ENCODE results near the gene FKBP5. TPM values are rescaled to one million over a fixed set of nuclear protein-coding genes. Genes with fewer than 3 reads are reported as not detected.
A peak's percentile ranks its signal among the peaks of the same experiment; 100 is the strongest.
"Not testable (repeated sequence)": the region's sequence is repeated elsewhere in the genome, so short reads cannot be mapped to it uniquely, and the experiment has no call there.

The FKBP5 gene
- 56.8 TPM for polyA plus RNA-seq (2013, experiment 1 of 4)
- polyA plus RNA-seq (2013, experiment 2 of 4) = 46.7 TPM
- polyA plus RNA-seq (2013, experiment 3 of 4) = 33.4 TPM
- polyA plus RNA-seq (2013, experiment 4 of 4) = 34.6 TPM

DNA sequence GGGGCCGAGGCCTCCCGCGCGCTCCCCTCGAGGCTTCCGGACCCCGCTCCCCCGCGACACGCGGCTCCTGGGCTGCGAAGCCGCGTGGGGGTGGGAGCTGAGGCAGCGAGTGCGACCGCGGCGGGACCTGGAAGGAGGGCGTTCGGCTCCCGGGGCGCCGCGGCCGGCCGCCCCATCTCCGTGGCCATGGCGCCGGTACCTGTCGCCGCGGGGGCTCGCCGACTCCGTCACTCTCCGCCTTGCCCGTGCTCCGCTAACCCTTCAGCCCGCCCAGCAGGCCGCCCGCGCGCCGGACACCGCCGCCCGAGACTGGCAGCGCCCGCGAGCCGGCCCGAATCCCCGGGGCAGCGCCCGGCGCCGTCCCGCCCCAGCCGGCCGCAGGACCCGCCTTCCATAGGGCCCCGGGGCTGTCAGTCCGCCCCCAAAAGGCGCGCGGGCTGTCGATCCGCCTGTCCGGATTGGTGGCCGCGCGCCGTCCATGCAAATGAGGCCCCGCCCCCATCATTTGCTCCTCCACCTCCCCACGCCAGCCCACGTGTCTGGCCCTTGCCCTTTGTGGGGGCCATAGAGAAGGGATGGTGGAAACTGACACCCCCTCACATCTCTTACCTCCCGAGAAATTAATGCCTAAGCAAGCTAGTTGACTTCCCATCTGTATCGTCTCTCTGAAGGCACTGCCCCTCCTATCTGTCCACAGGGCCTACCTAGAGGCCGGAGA is at the start of gene FKBP5:
Gene FKBP5 (minus strand): TSS at position 311 of the 718 bp plus-strand sequence. CDS start 46,091 bp downstream, outside the sequence.
- Histone ChIP-seq H3K4me3 (ENCODE audit: insufficient read depth, low read depth, low read length) (peak within 1 kb of the TSS; percentile 64), H3K27me3 (ENCODE audit: control insufficient read depth, insufficient read depth, low read length, poor library complexity, severe bottlenecking) (no peaks in the 10 kb centered on the region), H3K27ac (ENCODE audit: insufficient read depth, low read depth, low read length, poor library complexity, severe bottlenecking) (peak within 1 kb of the TSS; percentile 67), H3K4me1 (ENCODE audit: control insufficient read depth, insufficient read depth, low read length) (peaks cover 4% of the 10 kb centered on the region), H3K9me3 (ENCODE audit: control insufficient read depth, low read length) (no peaks in the 10 kb centered on the region), H3K36me3 (ENCODE audit: control insufficient read depth, insufficient read depth, low read length) (no peaks in the 10 kb centered on the region)
- WGBS, 2 experiments = 1% methylated on average over 80 of the region's 80 CpGs

DNA sequence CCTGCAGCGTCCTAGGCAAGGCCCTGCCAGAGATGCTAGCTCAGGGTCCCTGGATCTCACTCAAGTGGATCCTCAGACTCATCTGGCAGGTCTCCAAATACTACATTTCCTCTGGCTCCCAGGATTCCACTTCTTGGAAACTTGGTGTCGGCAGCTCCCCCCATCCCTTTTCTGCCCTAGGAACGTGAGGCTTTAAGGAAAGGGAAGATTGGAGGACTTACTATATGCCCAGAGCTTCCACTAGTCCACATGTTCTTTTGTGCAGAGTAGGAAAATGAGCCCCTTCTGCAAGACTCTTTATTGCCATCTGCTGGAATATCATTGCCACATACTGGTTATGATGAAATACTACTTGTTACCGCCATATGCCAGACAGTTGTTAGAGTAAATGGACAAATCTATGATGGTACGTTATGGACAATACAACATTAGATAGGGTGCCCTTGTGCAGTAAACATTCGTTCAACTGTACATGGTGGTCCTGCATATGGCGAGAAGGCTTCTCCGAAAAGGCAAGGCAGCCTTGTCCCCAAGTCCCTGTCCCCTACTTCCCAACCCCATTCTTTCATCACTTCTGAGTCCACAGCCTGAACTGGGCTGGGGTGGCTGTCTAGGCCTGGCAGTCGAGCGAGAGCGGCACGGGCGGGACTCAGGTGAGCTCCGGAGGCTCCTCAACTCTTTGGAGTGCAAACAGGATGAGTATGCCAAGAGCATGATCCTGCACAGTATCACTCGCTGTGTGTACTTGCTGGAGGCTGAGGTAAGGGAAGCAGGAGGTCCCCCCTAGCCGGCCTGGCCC is 48.9 kb upstream of the FKBP5 start:
- 92 to 95% methylated on average over 16 of the region's 16 CpGs for WGBS, 2 experiments
- Histone ChIP-seq H3K9me3 (ENCODE audit: control insufficient read depth, low read length) (no peaks in the 10 kb centered on the region), H3K36me3 (ENCODE audit: control insufficient read depth, insufficient read depth, low read length) (no peaks in the 10 kb centered on the region), H3K27me3 (ENCODE audit: control insufficient read depth, insufficient read depth, low read length, poor library complexity, severe bottlenecking) (no peaks in the 10 kb centered on the region), H3K4me3 (ENCODE audit: insufficient read depth, low read depth, low read length) (no peak overlapping the region), H3K27ac (ENCODE audit: insufficient read depth, low read depth, low read length, poor library complexity, severe bottlenecking) (no peak overlapping the region), H3K4me1 (ENCODE audit: control insufficient read depth, insufficient read depth, low read length) (peaks cover 36% of the 10 kb centered on the region)

DNA sequence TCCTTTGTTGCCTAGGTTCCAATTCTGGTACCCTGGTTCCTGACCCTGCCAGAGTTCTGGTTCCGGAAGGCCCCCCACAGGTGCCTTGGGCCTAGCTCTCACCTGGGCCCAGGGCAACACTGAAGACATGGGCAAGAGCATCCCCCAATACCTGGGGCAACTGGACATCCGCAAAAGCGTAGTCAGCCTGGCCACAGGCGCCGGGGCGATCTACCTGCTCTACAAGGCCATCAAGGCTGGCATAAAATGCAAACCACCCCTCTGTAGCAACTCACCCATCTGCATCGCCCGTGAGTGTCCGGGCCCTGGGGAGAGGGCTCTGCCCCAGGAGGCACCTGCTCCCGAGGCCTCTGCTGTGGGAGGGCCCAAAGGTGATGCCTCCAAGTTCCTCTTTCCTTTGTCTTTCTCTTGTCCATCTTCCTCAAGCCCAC is 48.3 kb upstream of the FKBP5 start, which contains the start of gene ARMC12:
Gene ARMC12 (plus strand): TSS at position 51 of the 431 bp plus-strand sequence. CDS start 77 bp downstream, at position 128.
- Histone ChIP-seq H3K36me3 (ENCODE audit: control insufficient read depth, insufficient read depth, low read length) (no peaks in the 10 kb centered on the region), H3K4me1 (ENCODE audit: control insufficient read depth, insufficient read depth, low read length) (peaks cover 41% of the 10 kb centered on the region), H3K9me3 (ENCODE audit: control insufficient read depth, low read length) (no peaks in the 10 kb centered on the region), H3K27me3 (ENCODE audit: control insufficient read depth, insufficient read depth, low read length, poor library complexity, severe bottlenecking) (no peaks in the 10 kb centered on the region), H3K27ac (ENCODE audit: insufficient read depth, low read depth, low read length, poor library complexity, severe bottlenecking) (no peak within 1 kb of the TSS), H3K4me3 (ENCODE audit: insufficient read depth, low read depth, low read length) (no peak within 1 kb of the TSS)
- 93 to 96% methylated on average over 10 of the region's 10 CpGs for WGBS, 2 experiments

DNA sequence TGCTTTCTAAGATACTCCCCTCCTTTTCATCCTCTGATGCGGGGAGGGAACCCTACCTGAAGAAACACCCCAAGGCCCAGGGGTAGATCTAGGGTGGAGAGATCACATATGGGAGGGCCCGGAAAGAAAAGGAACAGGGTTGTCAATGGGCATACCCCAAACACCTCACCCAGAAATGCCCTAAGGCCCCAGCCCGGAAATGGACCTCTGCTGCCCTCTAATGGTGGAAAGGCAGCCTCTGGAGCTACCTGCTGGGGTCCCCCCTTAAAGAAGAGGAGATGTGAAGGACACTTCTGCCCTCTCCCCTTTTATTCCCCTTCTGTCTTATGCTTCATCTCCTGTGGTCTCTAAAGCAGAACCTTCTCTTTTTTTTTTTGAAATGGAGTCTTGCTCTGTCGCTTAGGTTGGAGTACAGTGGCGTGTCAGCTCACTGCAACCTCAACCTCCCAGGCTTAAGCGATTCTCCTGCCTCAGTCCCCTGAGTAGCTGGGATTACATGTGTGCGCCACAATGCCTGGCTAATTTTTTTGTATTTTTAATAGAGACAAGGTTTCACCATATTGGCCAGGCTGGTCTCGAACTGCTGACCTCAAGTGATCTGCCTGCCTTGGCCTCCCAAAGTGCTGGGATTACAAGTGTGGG is 47.7 kb upstream of the FKBP5 start:
- no peak overlapping the region for H3K4me3 ChIP-seq (ENCODE audit: insufficient read depth, low read depth, low read length)
- H3K27me3 ChIP-seq (ENCODE audit: control insufficient read depth, insufficient read depth, low read length, poor library complexity, severe bottlenecking) = no peaks in the 10 kb centered on the region
- H3K4me1 ChIP-seq (ENCODE audit: control insufficient read depth, insufficient read depth, low read length) = peaks cover 41% of the 10 kb centered on the region
- H3K27ac ChIP-seq (ENCODE audit: insufficient read depth, low read depth, low read length, poor library complexity, severe bottlenecking) = no peak overlapping the region
- H3K9me3 ChIP-seq (ENCODE audit: control insufficient read depth, low read length) = no peaks in the 10 kb centered on the region
- 65 to 68% methylated on average over 8 of the region's 8 CpGs for WGBS, 2 experiments
- H3K36me3 ChIP-seq (ENCODE audit: control insufficient read depth, insufficient read depth, low read length) = no peaks in the 10 kb centered on the region

DNA sequence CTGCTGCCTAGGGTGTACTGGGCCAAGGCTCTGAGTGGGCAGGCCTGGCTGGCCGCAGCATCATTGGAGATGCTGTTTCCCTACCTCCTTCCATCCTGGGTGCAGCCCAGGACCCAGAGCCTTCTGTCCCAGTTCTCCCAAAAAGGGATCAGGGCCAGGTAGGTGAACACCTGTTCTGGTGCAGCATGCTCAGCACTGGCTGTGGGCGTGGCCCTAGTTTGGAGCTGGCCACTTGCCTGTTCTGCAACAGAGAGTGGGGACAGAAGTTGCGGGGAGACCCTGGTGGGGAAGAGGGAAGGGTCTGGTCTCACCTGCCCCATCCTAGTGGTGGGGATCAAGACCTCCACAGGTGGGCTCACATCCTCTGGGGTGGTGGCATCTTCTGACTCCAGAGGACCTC is 46.7 kb upstream of the FKBP5 start:
- WGBS, 2 experiments = 95 to 96% methylated on average over 3 of the region's 3 CpGs
- no peak overlapping the region for H3K4me3 ChIP-seq (ENCODE audit: insufficient read depth, low read depth, low read length)
- no peaks in the 10 kb centered on the region for H3K9me3 ChIP-seq (ENCODE audit: control insufficient read depth, low read length)
- H3K36me3 ChIP-seq (ENCODE audit: control insufficient read depth, insufficient read depth, low read length) = no peaks in the 10 kb centered on the region
- peaks cover 33% of the 10 kb centered on the region for H3K4me1 ChIP-seq (ENCODE audit: control insufficient read depth, insufficient read depth, low read length)
- no peaks in the 10 kb centered on the region for H3K27me3 ChIP-seq (ENCODE audit: control insufficient read depth, insufficient read depth, low read length, poor library complexity, severe bottlenecking)
- no peak overlapping the region for H3K27ac ChIP-seq (ENCODE audit: insufficient read depth, low read depth, low read length, poor library complexity, severe bottlenecking)

DNA sequence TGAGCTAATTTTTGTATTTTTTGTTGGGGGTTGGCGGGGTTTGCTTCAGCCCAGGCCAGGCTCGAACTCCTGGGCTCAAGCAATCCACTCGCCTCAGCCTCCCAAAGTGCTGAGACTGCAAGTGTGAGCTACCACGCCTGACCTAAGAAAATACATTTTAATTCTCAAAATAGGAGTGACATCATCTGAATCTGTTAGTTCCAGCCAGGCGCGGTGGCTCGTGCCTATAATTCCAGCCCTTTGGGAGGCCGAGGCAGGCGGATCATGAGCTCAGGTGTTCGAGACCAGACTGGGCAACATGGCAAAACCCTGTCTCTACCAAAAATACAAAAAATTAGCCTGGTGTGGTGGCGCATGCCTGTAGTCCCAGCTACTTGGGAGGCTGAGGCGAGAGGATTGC is 45.6 kb upstream of the FKBP5 start:
- not testable (repeated sequence) for H3K27me3 ChIP-seq (ENCODE audit: control insufficient read depth, insufficient read depth, low read length, poor library complexity, severe bottlenecking); H3K9me3 ChIP-seq (ENCODE audit: control insufficient read depth, low read length); H3K27ac ChIP-seq (ENCODE audit: insufficient read depth, low read depth, low read length, poor library complexity, severe bottlenecking); H3K36me3 ChIP-seq (ENCODE audit: control insufficient read depth, insufficient read depth, low read length); H3K4me3 ChIP-seq (ENCODE audit: insufficient read depth, low read depth, low read length)
- 93% methylated on average over 12 of the region's 12 CpGs for WGBS, 2 experiments
- peaks cover 35% of the 10 kb centered on the region for H3K4me1 ChIP-seq (ENCODE audit: control insufficient read depth, insufficient read depth, low read length)

DNA sequence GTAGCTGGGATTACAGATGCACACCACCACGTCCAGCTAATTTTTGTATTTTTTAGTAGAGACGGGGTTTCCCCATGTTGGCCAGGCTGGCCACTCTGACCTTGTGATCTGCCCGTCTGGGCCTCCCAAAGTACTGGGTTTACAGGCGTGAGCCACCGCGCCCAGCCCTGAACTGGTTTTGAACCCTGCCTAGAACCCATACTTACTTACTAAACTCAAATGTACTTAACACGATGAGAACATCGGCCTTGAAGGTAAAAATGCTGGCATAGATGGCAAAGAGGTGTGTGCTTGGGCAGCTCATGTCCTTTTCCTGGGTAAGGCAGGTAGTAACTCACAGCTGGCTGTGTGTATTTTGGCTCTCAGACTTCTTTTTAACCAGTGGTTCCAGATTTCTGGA is 44.9 kb upstream of the FKBP5 start:
- Histone ChIP-seq H3K27ac (ENCODE audit: insufficient read depth, low read depth, low read length, poor library complexity, severe bottlenecking) (no peak overlapping the region), H3K4me3 (ENCODE audit: insufficient read depth, low read depth, low read length) (no peak overlapping the region), H3K9me3 (ENCODE audit: control insufficient read depth, low read length) (no peaks in the 10 kb centered on the region), H3K36me3 (ENCODE audit: control insufficient read depth, insufficient read depth, low read length) (no peaks in the 10 kb centered on the region), H3K27me3 (ENCODE audit: control insufficient read depth, insufficient read depth, low read length, poor library complexity, severe bottlenecking) (no peaks in the 10 kb centered on the region), H3K4me1 (ENCODE audit: control insufficient read depth, insufficient read depth, low read length) (peaks cover 35% of the 10 kb centered on the region)
- 94 to 96% methylated on average over 8 of the region's 8 CpGs for WGBS, 2 experiments

DNA sequence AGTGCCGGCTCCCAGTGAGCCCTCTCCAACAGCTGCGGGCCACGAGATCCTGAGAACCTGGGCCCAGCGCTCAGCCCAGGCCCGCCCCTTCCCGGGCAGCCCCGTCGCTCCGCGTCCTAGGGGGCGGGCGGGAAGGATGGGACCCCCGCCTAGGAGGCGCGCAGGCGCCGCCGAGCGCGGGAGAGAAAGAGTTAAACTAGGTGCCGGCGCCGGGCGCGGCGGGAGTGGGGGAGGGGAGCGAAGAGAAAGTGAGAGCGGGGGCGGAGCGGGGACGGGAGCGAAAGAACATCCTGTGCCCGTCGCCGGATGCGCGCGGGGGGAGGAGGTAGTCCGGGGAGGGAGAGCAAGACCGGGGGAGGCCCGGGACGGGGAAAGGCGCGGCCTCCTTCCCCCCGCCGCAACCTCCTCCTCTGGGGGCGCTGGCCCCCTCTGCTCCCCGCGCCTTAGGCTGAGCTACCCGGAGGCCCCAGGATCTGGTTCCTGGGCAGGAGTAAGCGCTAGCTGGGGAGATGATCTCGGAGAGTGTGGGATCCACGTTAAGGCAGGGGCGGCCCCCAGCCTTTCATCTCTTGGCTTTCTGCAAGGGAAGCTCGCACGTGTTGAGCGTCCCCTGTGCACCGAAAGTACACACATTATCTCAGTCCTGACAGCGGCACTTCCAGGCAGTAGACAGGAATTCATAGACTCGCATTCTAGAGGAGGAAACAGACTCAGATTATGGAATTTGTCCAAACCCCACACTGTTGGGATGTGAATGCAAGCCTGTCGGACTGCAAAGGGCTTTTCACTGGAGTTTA is 43.2 kb upstream of the FKBP5 start:
- Histone ChIP-seq H3K36me3 (ENCODE audit: control insufficient read depth, insufficient read depth, low read length) (no peaks in the 10 kb centered on the region), H3K4me1 (ENCODE audit: control insufficient read depth, insufficient read depth, low read length) (peaks cover 40% of the 10 kb centered on the region), H3K4me3 (ENCODE audit: insufficient read depth, low read depth, low read length) (peak overlapping the region; percentile 75), H3K27me3 (ENCODE audit: control insufficient read depth, insufficient read depth, low read length, poor library complexity, severe bottlenecking) (no peaks in the 10 kb centered on the region), H3K27ac (ENCODE audit: insufficient read depth, low read depth, low read length, poor library complexity, severe bottlenecking) (peak overlapping the region; percentile 97), H3K9me3 (ENCODE audit: control insufficient read depth, low read length) (no peaks in the 10 kb centered on the region)
- WGBS, 2 experiments = 1 to 2% methylated on average over 61 of the region's 61 CpGs

DNA sequence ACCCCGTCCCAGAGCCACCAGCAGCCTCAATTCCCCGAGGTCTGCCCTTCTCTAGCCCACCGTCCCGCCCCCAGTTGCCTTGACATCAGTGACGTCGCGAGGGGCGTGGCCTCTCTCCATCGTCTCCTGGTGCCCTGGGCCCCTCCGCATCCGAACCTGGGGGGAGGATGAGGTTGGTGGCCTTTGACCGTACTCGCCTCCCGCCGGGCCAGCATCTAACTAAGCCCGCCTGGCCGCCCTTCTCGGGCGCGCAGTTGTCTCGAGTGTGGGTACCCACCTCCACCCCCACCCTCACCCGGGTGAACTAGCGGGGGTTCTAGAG is 42.7 kb upstream of the FKBP5 start:
- Histone ChIP-seq H3K4me3 (ENCODE audit: insufficient read depth, low read depth, low read length) (peak overlapping the region; percentile 75), H3K4me1 (ENCODE audit: control insufficient read depth, insufficient read depth, low read length) (peaks cover 46% of the 10 kb centered on the region)
- 0% methylated on average over 22 to 23 of the region's 23 CpGs for WGBS, 2 experiments

More for the DNA sequence above, 42.7 kb upstream of the FKBP5 start:
- no peaks in the 10 kb centered on the region for H3K9me3 ChIP-seq (ENCODE audit: control insufficient read depth, low read length)
- H3K27ac ChIP-seq (ENCODE audit: insufficient read depth, low read depth, low read length, poor library complexity, severe bottlenecking) = peak overlapping the region; percentile 97
- no peaks in the 10 kb centered on the region for H3K36me3 ChIP-seq (ENCODE audit: control insufficient read depth, insufficient read depth, low read length)
- no peaks in the 10 kb centered on the region for H3K27me3 ChIP-seq (ENCODE audit: control insufficient read depth, insufficient read depth, low read length, poor library complexity, severe bottlenecking)

Measured in ectodermal cell (in vitro differentiated cells).